Epithelial cell of esophagus (primary cell): ENCODE results near the gene POLA1.

Source experiments
- DNase-seq: peaks from one replicate; pipeline ENCODE4 v3.0.0; 2010; ENCODE audit warnings: low read depth
- H3K4me3 ChIP-seq: 2 replicates; pipeline ENCODE4 v1.5.1; 2011; ENCODE audit warnings: mild to moderate bottlenecking, low read length, control low read depth
- CTCF ChIP-seq: IDR thresholded peaks from 2 replicates; pipeline ENCODE4 v1.5.1; 2011; ENCODE audit warnings: low read depth, mild to moderate bottlenecking, low read length, control low read depth, inconsistent platforms; ENCODE audit not compliant: insufficient read depth; ENCODE audit errors: missing control alignments

The POLA1 gene

GRCh38 chrX:24662352-24662751 lies 31.4 kb upstream of the POLA1 start:
- no peak for TF ChIP-seq CTCF
- no peak for DNase-seq
- H3K4me3 ChIP-seq: no peak overlapping the region

DNA sequence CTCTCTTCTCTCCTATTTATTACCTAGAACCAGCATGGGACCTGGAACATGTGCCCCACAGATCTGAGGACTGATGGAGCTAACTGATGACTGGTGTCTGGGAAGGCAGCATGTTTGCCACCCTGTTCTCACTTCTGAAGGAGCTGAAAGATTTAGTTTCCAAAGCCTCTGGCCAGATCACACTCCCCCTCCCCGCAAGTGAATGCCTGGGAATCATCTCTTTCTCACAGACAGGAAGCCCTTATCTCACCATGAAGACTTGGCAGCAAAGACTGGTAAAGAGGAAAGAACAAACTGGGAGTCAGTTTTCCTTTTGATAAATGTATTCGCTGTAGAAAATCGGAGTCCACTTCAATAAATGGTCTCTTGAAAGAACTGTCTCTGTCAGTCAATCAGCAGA lies 25.6 kb upstream of the POLA1 start:
- no peak for TF ChIP-seq CTCF
- H3K4me3 ChIP-seq: no peak overlapping the region
- no peak for DNase-seq

DNA sequence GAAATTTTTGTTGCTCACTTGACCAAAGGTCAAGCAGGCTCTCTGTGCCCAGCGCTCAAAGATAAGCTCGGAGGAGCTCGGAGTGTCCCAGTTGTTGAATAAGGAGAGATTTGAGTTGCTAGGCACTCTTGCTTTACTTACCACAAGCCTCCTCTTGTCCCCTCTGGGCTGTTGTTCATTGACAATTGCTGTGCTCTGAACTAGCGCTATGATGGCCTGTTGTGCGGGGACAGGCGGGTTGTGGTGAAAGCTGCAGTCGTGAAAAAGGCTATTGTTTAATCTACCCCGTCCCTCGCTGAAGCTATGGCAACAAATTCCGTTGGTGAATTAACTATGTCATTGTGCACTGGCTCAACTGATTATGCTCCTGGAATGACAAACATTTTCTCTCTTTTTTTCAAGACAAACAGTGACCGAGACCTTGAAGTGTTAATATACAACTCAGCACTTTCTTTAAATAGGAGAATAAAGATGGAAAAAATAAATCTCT lies 21.0 kb upstream of the POLA1 start:
- no peak for DNase-seq
- H3K4me3 ChIP-seq: no peak overlapping the region
- TF ChIP-seq CTCF: no peak

DNA sequence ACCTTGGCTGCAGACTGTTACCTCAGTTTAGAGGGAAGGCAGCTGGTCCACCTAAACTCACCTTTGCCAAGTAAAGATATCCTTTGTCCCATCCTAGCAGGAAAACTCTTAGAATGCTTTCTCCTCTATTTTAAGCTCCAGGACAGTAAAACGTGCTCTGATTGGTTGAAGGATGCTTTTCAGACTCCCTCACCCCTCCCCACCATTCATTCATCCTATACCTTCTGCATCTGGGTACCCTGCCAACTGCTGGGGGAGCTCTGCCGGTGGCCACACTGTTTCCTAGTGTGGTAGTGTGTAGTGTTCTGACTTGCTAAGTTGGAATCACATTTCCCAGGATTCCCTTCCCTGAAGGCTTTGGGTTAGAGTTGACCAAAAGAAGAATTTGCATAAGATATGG lies 20.3 kb upstream of the POLA1 start:
- no peak for DNase-seq
- TF ChIP-seq CTCF: no peak
- H3K4me3 ChIP-seq: no peak overlapping the region

GRCh38 chrX:24676403-24677024 lies 17.2 kb upstream of the POLA1 start:
- peak; percentile 54 for TF ChIP-seq CTCF
- DNase-seq: peak; percentile 4
- no peak overlapping the region for H3K4me3 ChIP-seq

DNA sequence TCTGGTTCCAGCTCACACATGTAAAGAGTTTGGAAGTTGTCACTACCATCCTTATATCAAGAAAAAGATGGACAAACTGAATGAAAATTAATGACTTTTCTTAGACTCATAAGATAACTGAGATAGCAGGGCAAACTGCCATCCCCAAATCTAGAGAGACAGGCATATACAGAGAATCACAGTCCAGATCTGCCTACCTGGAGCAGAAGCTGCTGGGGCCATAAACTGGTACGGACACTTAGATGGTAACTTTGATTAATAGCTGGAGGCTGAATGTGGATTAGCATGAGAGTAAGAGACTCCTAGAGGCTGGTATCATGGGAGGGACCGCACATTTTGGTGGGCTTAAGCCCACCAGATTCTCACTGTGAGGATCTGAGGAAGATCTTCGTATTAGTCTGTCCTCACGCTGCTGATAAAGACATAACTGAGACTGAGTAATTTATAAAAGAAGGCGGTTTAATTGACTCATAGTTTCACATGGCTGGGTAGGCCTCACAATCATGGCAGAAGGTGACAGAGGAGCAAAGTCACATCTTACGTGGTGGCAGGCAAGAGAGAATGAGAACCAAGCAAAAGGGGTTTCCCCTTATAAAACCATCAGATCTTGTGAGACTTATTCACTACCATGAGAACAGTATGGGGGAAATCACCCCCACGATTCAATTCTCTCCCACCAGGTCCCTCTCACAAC lies 10.8 kb upstream of the POLA1 start:
- TF ChIP-seq CTCF: no peak
- H3K4me3 ChIP-seq: no peak overlapping the region
- DNase-seq: no peak

DNA sequence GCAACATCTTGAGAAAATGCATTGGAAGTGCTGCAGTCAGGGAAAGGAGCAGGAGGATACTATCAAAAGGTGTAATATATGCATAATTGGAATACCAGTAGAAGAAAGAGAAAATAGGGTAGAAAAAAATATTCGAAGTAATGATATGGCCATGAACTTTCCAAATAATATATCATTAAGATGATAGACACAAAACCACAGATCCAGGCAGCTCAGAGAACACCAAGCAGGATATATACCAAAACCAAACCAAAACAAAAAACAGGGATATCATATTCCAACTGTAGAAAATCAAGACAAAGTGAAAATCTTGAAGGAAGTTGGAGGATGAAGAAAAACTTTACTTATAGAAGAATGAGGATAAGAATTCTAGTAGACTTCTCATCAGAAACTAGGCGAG lies 9.7 kb upstream of the POLA1 start:
- H3K4me3 ChIP-seq: no peak overlapping the region
- no peak for TF ChIP-seq CTCF
- no peak for DNase-seq
